ENCODE measurements around the gene GPR85. TPM values are rescaled to one million over a fixed set of nuclear protein-coding genes. Genes with fewer than 3 reads are reported as not detected.

Gene GPR85, protein sequence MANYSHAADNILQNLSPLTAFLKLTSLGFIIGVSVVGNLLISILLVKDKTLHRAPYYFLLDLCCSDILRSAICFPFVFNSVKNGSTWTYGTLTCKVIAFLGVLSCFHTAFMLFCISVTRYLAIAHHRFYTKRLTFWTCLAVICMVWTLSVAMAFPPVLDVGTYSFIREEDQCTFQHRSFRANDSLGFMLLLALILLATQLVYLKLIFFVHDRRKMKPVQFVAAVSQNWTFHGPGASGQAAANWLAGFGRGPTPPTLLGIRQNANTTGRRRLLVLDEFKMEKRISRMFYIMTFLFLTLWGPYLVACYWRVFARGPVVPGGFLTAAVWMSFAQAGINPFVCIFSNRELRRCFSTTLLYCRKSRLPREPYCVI
- polyA plus RNA-seq = 30.1 and 49.8 TPM in 2 replicates

DNA sequence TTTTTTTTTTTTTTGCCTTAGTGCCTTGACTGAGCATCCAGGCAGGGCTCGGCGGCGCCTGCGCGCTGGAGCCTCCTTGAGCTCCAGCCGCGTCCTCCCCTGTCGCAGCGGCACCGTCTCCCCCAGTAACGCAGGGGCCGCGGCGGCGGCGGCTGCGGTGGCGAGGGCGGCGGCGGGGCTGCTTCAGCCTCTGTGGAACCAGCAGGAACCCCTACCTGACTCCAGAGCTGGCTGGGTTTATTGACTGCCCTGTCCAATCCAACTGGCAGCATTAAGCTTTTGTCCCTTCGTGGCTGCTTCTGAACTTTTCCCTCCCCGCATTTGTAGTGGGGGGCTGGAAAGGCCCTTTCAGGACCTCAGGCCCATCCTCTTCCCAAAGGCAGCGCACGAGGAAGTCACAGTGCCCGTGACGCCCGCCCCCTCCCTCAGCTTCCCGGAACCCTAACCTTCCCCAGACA lies at the start of gene GPR85:
GPR85 (minus strand) TSS at position 397 of the 458 bp plus-strand sequence. CDS start 2,106 bp downstream, outside the sequence.

DNA sequence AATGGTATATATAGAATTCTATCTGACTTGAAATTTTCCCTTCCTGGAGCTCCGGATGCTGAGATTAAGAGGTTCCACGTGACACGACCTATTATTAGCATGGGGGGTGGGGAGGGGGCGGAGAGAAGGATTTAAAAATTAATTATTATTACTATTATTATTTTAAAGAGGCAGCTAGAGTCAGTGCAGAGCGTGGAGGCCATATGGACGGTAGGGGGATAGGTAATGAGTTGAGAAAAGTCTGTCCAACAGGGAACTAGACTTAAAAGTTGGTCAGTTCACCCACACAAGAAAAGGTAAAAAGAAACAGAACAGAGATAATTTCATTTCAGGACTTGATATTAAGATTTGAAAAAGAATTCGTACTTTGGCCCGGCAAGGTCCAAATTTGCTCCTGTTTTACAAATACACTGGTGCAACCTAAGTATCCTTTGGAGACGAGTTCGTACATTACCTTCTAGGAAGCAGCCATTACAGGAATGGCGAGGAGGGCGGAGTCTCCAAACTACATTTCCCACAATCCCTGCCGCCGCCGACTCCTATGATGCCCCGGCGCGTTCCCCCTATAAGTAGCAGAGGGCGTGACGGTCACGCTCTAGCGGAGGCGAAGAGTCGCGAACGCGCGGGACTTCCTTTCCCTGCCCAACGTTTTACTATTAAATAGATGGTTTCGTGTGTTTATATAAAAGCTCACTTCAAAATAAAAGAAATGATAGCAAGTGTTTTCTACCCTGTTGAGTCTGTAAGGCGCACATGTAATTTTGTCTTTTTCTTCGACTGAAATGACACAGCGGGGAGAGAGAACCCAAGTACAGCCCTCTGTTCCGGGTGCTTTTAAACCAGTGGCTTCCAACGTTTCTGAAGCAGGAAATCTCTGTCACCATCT lies 31.7 kb upstream of the GPR85 start, which contains the start of gene SMIM30:
SMIM30 (minus strand) TSS at position 481 of the 886 bp plus-strand sequence. CDS start 976 bp downstream, outside the sequence.

Other genes starting within 250 kb of the GPR85 start
- 358 and 372 TPM in 2 replicates for gene SMIM30, start 31.7 kb upstream of the GPR85 start, polyA plus RNA-seq

Data from Purkinje cell (primary cell).